ENCODE measurements around the gene EZR.

The EZR gene

GRCh38 chr6:158758451-158758860, 60.7 kb downstream of the EZR start (continued):
- TF ChIP-seq PATZ1 (tag by site-specific recombination; IDR thresholded peaks at IDR 0.05), result peak; percentile 54
- TF ChIP-seq ZNF366 (tag by site-specific recombination; conservative IDR thresholded peaks at IDR 0.05), result no peak
- no peak for TF ChIP-seq ZSCAN4 (tag by site-specific recombination; IDR thresholded peaks at IDR 0.05)
- TF ChIP-seq ZNF571 (tag by site-specific recombination; IDR thresholded peaks at IDR 0.05), result no peak
- TF ChIP-seq ZNF302 (tag by site-specific recombination; IDR thresholded peaks at IDR 0.05; ENCODE audit: low read depth), result no peak
- TF ChIP-seq GLIS2 (tag by site-specific recombination; IDR thresholded peaks at IDR 0.05), result peak; percentile 64
- no peak for TF ChIP-seq REPIN1 (tag by site-specific recombination; IDR thresholded peaks at IDR 0.05; ENCODE audit: low read depth)
- no peak for TF ChIP-seq ZNF184 (tag by site-specific recombination; IDR thresholded peaks at IDR 0.05)
- no peak for TF ChIP-seq ZNF155 (tag by site-specific recombination; IDR thresholded peaks at IDR 0.05)
- TF ChIP-seq ZEB2 (tag by site-specific recombination; IDR thresholded peaks at IDR 0.05), result 0 out of 2 replicates have a peak, but pooled peaks have one; percentile 18
- TF ChIP-seq KLF10 (tag by site-specific recombination; IDR thresholded peaks at IDR 0.05), result no peak
- no peak for TF ChIP-seq ZNF621 (tag by site-specific recombination; IDR thresholded peaks at IDR 0.05)
- peak; percentile 50; the same call in 1 of the 2 replicates for TF ChIP-seq OSR2 (tag by site-specific recombination; IDR thresholded peaks at IDR 0.05)
- TF ChIP-seq ZNF707 (tag by site-specific recombination; IDR thresholded peaks at IDR 0.05), result no peak
- no peak for TF ChIP-seq ZNF792 (tag by site-specific recombination; IDR thresholded peaks at IDR 0.05)
- peak; percentile 40; the same call in 1 of the 2 replicates for TF ChIP-seq ZBTB17 (tag by site-specific recombination; IDR thresholded peaks at IDR 0.05)
- no peak for TF ChIP-seq ZBTB1 (tag by site-specific recombination; IDR thresholded peaks at IDR 0.05)
- no peak for TF ChIP-seq ZNF114 (tag by site-specific recombination; IDR thresholded peaks at IDR 0.05)
- no peak for TF ChIP-seq KLF16 (tag by site-specific recombination; IDR thresholded peaks at IDR 0.05)
- TF ChIP-seq ZFHX2 (tag by site-specific recombination; conservative IDR thresholded peaks at IDR 0.05), result peak; percentile 19; the same call in 1 of the 2 replicates
- TF ChIP-seq ZNF311 (tag by site-specific recombination; IDR thresholded peaks at IDR 0.05; ENCODE audit: borderline replicate concordance), result no peak
- TF ChIP-seq ZNF398 (tag by site-specific recombination; IDR thresholded peaks at IDR 0.05), result 0 out of 2 replicates have a peak, but pooled peaks have one; percentile 24
- no peak for TF ChIP-seq ZNF221 (tag by site-specific recombination; IDR thresholded peaks at IDR 0.05; ENCODE audit: borderline replicate concordance)
- no peak for TF ChIP-seq ZBTB20 (tag by site-specific recombination; IDR thresholded peaks at IDR 0.05)
- TF ChIP-seq ZNF791 (tag by site-specific recombination; IDR thresholded peaks at IDR 0.05), result no peak
- peak; percentile 92 for TF ChIP-seq GLIS1 (tag by site-specific recombination; IDR thresholded peaks at IDR 0.05)
- TF ChIP-seq ZNF266 (tag by site-specific recombination; IDR thresholded peaks at IDR 0.05; ENCODE audit: low read depth), result no peak
- no peak for TF ChIP-seq SP3 (tag by site-specific recombination; IDR thresholded peaks at IDR 0.05)
- peak; percentile 33; the same call in 1 of the 2 replicates for TF ChIP-seq ZNF341 (tag by site-specific recombination; IDR thresholded peaks at IDR 0.05; ENCODE audit: low read depth)
- TF ChIP-seq ZNF600 (tag by site-specific recombination; IDR thresholded peaks at IDR 0.05), result peak; percentile 76
- TF ChIP-seq TSHZ1 (tag by site-specific recombination; IDR thresholded peaks at IDR 0.05; ENCODE audit: borderline replicate concordance), result no peak
- TF ChIP-seq ZNF26 (tag by site-specific recombination; IDR thresholded peaks at IDR 0.05), result no peak
- no peak for TF ChIP-seq YY1 (tag by site-specific recombination; IDR thresholded peaks at IDR 0.05)

Measured in HEK293 (cell line).